ENCODE results near the gene PLGRKT.
"Not testable (repeated sequence)": the region's sequence is repeated elsewhere in the genome, so short reads cannot be mapped to it uniquely, and the experiment has no call there.

Gene PLGRKT

GRCh38 chr9:5450359-5451091, 12.8 kb upstream of the PLGRKT start, which contains the start of gene CD274:
TSS of gene CD274 (plus strand) at chr9:5450542. CDS start at chr9:5456114, 5,572 bp downstream.
- peak; percentile 53 for FAIRE-seq

GRCh38 chr9:5449521-5450358, 12.0 kb upstream of the PLGRKT start:
- no peak for FAIRE-seq

DNA sequence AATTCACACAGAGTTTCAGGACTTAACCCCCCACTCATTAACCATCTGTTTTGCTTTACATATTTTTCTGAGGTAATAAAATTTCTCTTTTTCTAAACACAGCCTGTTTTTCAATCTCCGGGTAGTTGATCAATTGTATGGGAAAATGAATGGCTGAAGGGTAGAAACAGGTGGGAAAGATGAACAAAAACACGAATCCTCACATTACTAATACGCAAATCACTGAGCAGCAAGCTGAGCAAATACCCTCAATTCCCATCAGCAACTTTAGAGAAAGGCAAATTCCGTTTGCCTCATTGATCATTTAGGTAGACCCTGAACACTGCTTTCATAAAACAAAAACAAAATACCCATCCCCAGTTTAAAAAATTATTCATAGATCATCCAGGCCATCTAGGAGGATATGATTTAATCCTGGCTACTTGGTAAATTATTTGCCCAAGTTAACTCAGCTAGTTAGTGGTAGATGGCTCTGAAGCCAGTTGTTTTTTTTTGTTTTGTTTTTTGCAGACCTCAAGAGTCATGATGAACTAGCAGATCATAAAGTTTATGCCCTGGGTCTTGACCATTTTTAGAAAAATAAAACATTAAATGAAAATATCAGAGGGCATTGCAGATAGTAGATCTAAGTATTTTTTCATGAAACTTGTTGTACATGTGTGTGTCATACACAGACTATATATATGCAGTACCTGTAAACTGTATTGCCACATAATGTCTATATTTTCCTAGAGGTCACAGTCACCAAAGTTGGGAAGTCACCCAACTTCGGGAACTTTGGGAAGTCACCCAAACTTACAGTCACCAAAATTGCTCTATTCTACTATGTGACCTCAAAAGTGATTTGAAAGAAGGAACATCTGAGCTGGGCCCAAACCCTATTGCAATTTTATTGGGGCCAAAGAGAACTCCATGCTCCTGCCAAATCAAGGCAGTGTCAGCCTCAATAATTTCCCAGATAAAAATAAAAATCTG, 11.0 kb upstream of the PLGRKT start:
- no peak for FAIRE-seq

DNA sequence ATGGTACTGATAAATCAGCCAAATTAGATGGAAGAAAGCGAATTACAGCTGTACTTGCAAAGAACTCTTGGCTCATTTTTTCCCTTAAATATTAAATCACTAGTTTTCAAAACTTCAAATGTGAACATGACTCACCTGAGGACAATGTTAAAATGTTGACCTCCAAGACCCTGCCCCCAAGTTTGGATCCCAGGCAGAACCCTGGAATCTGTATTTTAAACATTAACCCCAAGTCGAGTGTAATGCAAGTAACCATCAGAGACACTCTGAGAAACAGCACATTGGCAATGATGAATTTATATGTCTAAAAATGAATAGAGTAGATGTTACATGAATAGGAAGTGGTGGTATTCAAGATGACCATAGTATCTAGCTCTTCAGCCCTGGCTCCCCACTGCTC, 10.3 kb upstream of the PLGRKT start:
- no peak for FAIRE-seq

DNA sequence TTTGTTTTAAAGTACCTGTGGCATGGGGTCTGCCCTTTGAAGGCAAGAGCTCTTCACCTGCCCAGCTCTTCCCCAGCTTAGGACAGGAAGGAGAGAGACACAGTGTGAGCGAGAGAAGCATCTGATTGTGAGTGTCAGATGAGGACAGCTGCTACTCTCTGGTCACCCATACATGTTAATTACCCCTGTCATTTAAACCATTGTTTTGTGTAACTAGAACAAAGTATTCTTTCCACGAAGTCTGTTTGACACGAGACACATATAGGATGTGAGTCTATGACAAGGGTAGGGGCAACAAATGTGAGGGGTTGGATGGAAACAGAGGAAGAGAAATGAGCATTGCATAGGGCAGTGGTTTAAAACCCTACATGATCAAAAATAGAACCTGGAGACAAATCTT, 9.6 kb upstream of the PLGRKT start:
- no peak for FAIRE-seq

DNA sequence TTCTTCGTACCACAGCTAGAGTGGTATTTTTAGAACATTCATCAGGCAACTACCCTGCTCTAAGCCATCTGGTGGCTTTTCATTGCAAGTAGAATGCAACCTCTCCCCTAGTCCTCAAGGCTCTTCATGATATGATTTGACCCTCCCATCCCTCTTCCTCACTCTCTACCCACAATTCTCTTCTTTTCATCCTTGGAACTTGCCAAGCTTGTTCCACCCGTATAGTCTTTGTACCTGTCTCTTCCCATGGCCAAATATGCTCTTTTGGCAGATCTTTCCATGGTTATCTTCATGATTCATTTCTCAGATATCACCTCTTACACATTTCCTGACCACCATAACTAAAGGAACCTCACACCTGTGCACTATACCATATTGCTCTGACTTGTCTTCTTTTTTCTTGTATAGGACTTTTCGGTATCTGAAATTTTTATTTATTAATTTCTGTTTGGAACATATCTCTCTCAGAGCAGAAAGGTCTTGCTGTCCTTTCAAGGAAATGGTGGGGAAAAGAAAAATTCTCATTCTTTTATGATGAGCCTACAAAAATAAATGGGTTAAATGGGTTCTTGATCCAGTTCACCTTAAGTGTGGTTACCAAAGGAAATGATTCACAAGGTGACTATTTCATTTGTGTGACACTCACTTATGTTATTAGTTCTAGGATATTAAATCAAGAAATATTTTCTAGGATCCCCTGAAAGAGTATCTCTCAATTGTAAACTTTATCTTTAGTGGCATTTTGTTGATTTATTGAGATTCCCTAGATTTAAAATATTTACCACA, 8.9 kb upstream of the PLGRKT start:
- FAIRE-seq, result no peak

DNA sequence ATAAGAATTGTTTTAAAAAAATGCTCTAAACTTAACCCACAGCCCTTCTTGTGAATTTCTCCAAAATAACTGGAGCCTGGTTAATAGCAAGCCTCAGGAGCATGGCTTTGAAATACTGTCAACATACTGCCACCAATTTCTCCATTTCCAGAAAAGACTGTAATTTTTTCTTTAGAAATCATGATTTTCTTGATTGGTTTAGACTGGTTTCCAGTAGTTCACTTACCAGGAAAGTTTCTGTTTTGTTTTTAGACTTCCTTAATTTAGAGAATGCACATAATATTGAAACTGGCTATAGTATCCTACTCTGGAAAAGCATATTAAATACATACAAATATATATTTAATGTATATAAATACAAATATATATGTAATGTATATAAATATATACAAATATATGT, 8.2 kb upstream of the PLGRKT start:
- peak; percentile 5 for FAIRE-seq

GRCh38 chr9:5445096-5445495, 7.4 kb upstream of the PLGRKT start:
- not testable (repeated sequence) for FAIRE-seq

- no peak for FAIRE-seq
Measured at GRCh38 chr9:5443850-5444249, 6.1 kb upstream of the PLGRKT start.

GRCh38 chr9:5442400-5443011, 4.8 kb upstream of the PLGRKT start:
- FAIRE-seq, result no peak

DNA sequence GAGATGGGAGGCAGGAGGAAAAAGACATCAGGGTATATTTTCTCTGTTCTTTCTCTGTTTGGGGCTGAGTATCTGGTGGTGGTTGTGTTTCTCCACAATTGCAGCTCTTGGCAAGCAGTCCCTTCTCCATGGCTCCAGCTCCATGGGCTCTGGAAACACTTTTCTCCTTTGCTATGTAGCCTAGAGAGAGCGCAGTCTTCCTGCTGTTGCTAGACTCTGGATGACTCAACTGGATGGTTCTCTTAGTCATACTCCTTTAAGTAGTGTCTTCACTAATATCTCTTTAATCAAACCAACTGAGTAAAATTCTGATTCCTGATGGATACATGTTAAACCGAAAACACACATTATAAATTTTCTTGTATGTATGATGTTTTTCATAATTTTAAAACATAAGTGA, 3.3 kb upstream of the PLGRKT start:
- no peak for FAIRE-seq

DNA sequence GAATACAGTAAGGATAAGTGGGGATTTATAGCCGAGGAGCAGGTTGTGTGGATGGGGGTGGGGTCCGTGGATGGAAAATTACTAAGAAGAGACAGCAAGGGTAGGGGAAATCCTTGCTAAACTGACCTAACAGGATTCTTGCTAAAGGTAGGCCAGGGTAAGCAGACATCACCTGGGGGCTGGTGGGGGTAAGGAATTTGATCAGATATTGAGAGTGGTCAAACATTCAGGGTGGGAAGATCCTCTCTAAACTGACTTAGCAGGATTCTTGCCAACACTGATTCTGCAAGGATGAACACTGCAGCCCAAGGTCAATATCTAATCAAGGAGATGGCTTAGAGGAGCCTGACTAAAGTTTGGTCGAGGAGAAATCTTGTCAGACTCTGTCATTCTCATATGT, 2.7 kb upstream of the PLGRKT start:
- no peak for FAIRE-seq

DNA sequence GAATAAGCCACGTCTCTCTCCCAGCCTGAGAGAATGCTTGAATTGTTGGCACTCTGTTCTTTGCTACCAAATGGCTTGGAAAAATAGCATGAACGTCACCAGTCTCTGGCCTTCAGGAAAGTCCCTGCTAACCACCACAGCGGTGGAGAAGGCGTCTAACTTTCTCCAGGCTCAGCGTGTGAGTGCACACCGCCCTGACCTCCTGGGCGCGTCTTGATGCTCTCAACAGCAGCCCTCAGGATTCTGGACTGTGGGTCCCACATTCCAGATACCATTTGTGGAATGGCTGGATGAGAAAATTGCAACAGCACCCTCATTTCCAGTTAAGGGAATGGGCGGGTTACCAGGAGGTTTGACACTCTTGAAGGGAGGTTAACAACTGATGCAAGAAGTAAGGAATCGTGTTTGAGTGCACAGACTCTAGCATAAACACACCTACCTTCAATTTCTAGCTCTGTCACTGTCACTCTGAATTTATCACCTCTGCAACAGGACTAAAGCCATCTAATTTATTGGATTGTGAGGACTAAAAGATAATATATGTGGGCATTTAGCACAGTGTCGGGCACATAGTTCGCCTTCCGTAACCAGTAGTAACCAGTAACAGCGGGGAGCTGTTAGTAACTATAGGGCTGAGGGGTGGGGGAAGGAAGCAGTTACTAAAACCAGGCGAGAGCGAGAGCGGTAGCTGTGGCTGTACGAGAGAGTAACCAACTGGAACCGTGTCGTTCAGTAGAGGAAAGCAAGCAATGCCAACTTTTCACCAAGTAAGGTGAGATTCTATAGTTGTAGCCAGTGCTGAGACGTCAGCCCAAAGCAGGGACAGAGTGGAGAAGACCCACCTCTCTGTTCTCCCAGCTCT, 807 bp upstream of the PLGRKT start:
- no peak for FAIRE-seq

GRCh38 chr9:5436441-5436840, 1.3 kb downstream of the PLGRKT start:
- no peak for FAIRE-seq

DNA sequence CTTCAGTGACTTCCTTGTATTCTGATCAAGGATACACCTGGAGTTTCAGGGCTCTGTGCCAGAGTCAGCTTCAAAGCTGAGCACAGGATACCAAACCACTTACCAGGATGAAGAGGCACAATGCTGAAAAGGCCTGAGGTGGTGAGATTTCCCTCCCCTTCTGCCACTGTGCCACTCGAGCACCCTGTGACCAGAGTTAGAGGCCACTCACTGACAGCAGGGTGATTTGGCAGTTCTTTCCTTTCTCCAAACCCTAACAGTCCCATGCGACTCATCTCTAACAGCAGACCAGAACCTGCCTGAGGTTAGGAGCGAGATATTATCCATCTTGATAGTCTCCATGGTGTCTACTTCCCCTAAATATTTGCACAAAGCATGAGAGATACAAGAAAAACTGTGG, 1.8 kb downstream of the PLGRKT start:
- FAIRE-seq, result no peak

DNA sequence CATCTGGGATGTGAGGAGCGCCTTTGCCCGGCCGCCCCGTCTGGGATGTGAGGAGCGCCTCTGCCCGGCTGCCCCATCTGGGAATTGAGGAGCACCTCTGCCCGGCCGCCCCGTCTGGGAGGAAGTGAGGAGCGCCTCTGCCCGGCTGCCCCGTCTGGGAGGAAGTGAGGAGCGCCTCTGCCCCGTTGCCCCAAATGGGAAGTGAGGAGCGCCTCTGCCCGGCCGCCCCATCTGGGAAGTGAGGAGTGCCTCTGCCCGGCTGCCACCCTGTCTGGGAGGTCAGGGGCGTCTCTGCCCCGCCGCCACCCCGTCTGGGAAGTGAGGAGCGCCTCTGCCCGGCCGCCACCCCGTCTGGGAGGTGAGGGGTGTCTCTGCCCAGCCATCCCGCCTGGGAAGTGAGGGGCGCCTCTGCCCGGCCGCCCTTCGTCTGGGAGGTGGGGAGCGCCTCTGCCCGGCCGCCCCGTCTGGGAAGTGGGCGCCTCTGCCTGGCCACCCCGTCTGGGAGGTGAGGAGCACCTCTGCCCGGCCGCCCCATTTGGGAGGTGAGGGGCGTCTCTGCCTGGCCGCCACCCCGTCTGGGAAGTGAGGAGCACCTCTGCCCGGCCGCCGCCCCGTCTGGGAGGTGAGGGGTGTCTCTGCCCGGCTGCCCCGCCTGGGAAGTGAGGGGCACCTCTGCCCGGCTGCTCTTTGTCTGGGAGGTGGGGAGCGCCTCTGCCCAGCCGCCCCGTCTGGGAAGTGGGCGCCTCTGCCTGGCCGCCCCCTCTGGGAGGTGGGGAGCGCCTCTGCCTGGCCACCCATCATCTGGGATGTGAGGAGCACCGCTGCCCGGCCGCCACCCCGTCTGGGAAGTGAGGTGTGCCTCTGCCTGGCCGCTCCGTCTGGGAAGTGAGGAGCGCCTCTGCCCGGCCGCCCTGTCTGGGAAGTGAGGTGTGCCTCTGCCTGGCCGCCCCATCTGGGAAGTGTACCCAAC, 3.6 kb downstream of the PLGRKT start:
- not testable (repeated sequence) for FAIRE-seq

GRCh38 chr9:5433328-5433727, 4.4 kb downstream of the PLGRKT start:
- not testable (repeated sequence) for FAIRE-seq

DNA sequence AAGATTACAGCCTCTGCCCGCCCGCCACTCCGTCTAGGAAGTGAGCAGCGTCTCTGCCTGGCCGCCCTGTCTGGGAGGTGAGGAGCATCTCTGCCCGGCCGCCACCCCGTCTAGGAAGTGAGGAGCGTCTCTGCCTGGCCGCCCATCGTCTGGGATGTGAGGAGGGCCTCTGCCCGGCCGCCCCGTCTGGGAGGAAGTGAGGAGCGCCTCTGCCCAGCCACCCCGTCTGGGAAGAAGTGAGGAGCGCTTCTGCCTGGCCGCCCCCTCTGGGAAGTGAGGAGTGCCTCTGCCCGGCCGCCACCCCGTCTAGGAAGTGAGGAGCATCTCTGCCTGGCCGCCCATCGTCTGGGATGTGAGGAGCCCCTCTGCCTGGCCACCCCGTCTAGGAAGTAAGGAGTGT, 4.8 kb downstream of the PLGRKT start:
- FAIRE-seq, result not testable (repeated sequence)

DNA sequence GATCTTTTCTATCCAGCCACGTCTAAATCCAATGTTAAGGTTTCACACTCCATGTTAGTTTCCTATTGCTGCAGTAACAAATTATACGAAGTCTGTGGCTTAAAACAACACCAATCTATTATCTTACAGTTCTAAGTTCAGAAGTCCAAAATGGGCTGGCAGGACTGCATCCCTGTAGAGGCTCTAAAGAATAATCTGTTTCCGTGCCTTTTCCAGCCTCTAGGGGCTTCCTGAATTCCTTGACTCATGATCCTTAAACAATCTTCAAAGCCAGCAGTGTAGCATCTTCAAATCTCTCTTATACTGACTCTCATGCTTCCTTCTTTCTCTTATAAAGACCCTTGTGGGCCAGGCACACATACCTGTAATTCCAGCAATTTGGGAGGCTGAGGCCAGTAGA, 6.8 kb downstream of the PLGRKT start:
- no peak for FAIRE-seq
